IMR-90 (cell line): Measurements from ENCODE around the gene CIBAR2.

Experiments used
- CEBPB ChIP-seq: IDR thresholded peaks from 2 replicates; pipeline ENCODE4 v1.6.1; 2012; ENCODE audit warnings: low read depth, low read length, improper control_type of control experiment
- MXI1 ChIP-seq: IDR thresholded peaks from 2 replicates; pipeline ENCODE4 v1.6.1; 2012; ENCODE audit warnings: low read depth, mild to moderate bottlenecking, low read length, moderate library complexity, borderline replicate concordance
- POLR2A ChIP-seq: IDR thresholded peaks from 2 replicates; pipeline ENCODE4 v1.6.1; 2012; ENCODE audit warnings: mild to moderate bottlenecking, low read depth, low read length
- RAD21 ChIP-seq: IDR thresholded peaks from 2 replicates; pipeline ENCODE4 v1.6.1; 2012; ENCODE audit warnings: low read length, improper control_type of control experiment
- RFX5 ChIP-seq: IDR thresholded peaks from 2 replicates; pipeline ENCODE4 v1.8.0; 2012; ENCODE audit warnings: low read depth, mild to moderate bottlenecking, low read length, moderate library complexity
- TF ChIP-seq, protein P1 (sequence below): conservative IDR thresholded peaks from 2 replicates; pipeline ENCODE4 v1.5.1; 2012; ENCODE audit warnings: mild to moderate bottlenecking, low read depth, low read length, improper control_type of control experiment

DNA sequence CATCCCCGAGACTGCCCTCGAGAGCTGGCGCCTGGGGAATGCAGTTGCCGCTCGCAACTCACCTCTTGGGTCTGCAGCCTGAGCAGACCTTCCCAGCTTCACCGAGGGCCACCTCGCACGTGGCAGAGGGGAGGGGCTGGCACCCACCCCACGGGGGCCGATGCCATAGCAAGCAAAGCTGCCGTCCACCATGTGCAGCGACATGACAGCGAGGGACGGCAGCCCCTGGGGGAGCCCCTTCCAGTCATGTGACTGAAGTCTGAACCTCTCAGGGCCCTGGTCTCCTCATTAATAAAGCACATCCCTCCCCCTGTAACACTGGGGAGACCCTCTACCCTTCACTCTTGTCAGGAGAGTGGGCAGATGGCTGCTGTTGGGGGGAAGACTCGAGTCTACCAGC lies 30.5 kb downstream of the CIBAR2 start:
- TF ChIP-seq, protein P1, sequence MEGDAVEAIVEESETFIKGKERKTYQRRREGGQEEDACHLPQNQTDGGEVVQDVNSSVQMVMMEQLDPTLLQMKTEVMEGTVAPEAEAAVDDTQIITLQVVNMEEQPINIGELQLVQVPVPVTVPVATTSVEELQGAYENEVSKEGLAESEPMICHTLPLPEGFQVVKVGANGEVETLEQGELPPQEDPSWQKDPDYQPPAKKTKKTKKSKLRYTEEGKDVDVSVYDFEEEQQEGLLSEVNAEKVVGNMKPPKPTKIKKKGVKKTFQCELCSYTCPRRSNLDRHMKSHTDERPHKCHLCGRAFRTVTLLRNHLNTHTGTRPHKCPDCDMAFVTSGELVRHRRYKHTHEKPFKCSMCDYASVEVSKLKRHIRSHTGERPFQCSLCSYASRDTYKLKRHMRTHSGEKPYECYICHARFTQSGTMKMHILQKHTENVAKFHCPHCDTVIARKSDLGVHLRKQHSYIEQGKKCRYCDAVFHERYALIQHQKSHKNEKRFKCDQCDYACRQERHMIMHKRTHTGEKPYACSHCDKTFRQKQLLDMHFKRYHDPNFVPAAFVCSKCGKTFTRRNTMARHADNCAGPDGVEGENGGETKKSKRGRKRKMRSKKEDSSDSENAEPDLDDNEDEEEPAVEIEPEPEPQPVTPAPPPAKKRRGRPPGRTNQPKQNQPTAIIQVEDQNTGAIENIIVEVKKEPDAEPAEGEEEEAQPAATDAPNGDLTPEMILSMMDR = no peak
- TF ChIP-seq CEBPB (no peak), RAD21 (no peak), POLR2A (no peak), MXI1 (no peak), RFX5 (no peak)
